ENCODE results near the gene TTC22.

The TTC22 gene

DNA sequence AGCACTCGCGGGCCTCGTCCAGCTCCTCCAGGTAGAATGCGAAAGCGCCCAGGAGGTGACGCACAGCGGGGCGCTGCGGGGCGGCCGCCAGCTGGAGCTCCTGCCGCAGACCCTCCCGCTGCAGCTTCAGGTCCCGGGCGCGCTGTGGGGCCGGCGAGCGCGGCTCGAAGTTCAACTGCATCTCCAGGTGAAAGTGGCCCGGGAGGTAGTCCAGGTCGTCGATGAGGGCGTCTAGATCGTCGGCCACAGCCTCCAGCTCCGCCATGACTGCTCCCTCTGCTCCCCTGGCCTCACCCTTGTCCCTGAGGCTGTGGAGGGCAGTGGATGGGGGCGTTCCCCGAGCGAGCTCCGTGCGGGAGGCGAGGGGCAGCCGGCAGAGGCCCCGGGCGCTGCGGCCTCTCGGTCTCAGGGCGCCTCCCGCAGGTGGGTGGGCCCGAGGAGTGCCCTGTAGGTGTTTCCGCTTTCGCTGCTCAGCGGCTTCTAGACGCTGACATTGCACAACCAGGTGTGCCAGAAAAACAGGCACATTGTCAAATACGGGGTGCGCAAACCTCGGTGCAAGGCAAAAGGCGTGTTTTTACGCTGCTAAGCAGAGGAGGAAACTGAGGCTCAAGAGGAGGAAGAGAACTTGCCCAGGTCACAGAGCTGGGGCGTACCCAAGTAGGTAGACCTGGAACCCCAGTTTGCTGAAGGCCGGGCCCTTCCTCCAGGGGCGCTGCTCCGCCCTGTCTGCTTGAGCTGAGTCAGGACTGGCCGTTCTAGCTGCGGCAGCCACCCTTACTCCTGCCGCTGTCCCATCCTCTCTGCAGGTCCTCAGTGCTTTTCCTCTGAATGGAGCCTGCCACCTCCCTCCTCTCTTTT lies at the start of gene TTC22:
TSS of gene TTC22 (minus strand) at position 425 of the 861 bp plus-strand sequence. CDS start at position 265, 160 bp downstream.
- Histone ChIP-seq H3F3A (ENCODE audit: low read depth) (no peaks in the 10 kb centered on the region), H3K9ac (ENCODE audit: low read depth, low read length, poor library complexity, severe bottlenecking) (no peak within 1 kb of the TSS), H4K20me1 (ENCODE audit: insufficient read depth, low read length, poor library complexity, severe bottlenecking) (no peaks in the 10 kb centered on the region), H3K27me3 (ENCODE audit: insufficient read depth, low read length, poor library complexity, severe bottlenecking) (no peaks in the 10 kb centered on the region), H3K4me1 (ENCODE audit: insufficient read depth, low read length, poor library complexity, severe bottlenecking) (no peaks in the 10 kb centered on the region), H3K4me2 (ENCODE audit: low read depth, low read length, poor library complexity, severe bottlenecking) (no peak within 1 kb of the TSS), H3K4me3 (ENCODE audit: low read length, poor library complexity, severe bottlenecking) (no peak within 1 kb of the TSS), H3K36me3 (ENCODE audit: insufficient read depth, low read length) (no peaks in the 10 kb centered on the region), H3K79me2 (ENCODE audit: insufficient read depth, low read length) (no peaks in the 10 kb centered on the region), H2AFZ (ENCODE audit: low read length) (no peak within 1 kb of the TSS), H3K9me3 (ENCODE audit: insufficient read depth, low read depth, low read length) (no peaks in the 10 kb centered on the region), H3K9me2 (replicated peaks; ENCODE audit: low read depth, low read length) (no peaks in the 10 kb centered on the region)
- no peak for TF ChIP-seq EZH2phosphoT487 (IDR thresholded peaks at IDR 0.05; ENCODE audit: borderline replicate concordance)
- TF ChIP-seq CTCF (conservative IDR thresholded peaks at IDR 0.05; ENCODE audit: low read length), result no peak

- Histone ChIP-seq H3K4me2 (ENCODE audit: low read depth, low read length, poor library complexity, severe bottlenecking) (no peak overlapping the region), H4K20me1 (ENCODE audit: insufficient read depth, low read length, poor library complexity, severe bottlenecking) (no peaks in the 10 kb centered on the region), H3K36me3 (ENCODE audit: insufficient read depth, low read length) (peaks cover 96% of the 10 kb centered on the region; the same call in 1 of the 2 replicates), H3K9me3 (ENCODE audit: insufficient read depth, low read depth, low read length) (no peaks in the 10 kb centered on the region), H3K27me3 (ENCODE audit: insufficient read depth, low read length, poor library complexity, severe bottlenecking) (no peaks in the 10 kb centered on the region), H2AFZ (ENCODE audit: low read length) (no peak overlapping the region), H3F3A (ENCODE audit: low read depth) (no peaks in the 10 kb centered on the region), H3K9me2 (replicated peaks; ENCODE audit: low read depth, low read length) (no peaks in the 10 kb centered on the region), H3K4me3 (ENCODE audit: low read length, poor library complexity, severe bottlenecking) (no peak overlapping the region), H3K79me2 (ENCODE audit: insufficient read depth, low read length) (no peaks in the 10 kb centered on the region), H3K4me1 (ENCODE audit: insufficient read depth, low read length, poor library complexity, severe bottlenecking) (no peaks in the 10 kb centered on the region), H3K9ac (ENCODE audit: low read depth, low read length, poor library complexity, severe bottlenecking) (no peak overlapping the region)
- no peak for TF ChIP-seq CTCF (conservative IDR thresholded peaks at IDR 0.05; ENCODE audit: low read length)
- TF ChIP-seq EZH2phosphoT487 (IDR thresholded peaks at IDR 0.05; ENCODE audit: borderline replicate concordance), result no peak
Observed at GRCh38 chr1:54850737-54851136, 49.6 kb upstream of the TTC22 start.

- Histone ChIP-seq H3K79me2 (ENCODE audit: insufficient read depth, low read length) (no peaks in the 10 kb centered on the region), H3K4me1 (ENCODE audit: insufficient read depth, low read length, poor library complexity, severe bottlenecking) (no peaks in the 10 kb centered on the region), H3K4me3 (ENCODE audit: low read length, poor library complexity, severe bottlenecking) (no peak overlapping the region), H3K9me3 (ENCODE audit: insufficient read depth, low read depth, low read length) (no peaks in the 10 kb centered on the region), H3K36me3 (ENCODE audit: insufficient read depth, low read length) (peaks cover 96% of the 10 kb centered on the region; the same call in 1 of the 2 replicates), H3F3A (ENCODE audit: low read depth) (no peaks in the 10 kb centered on the region), H4K20me1 (ENCODE audit: insufficient read depth, low read length, poor library complexity, severe bottlenecking) (no peaks in the 10 kb centered on the region), H2AFZ (ENCODE audit: low read length) (no peak overlapping the region), H3K27me3 (ENCODE audit: insufficient read depth, low read length, poor library complexity, severe bottlenecking) (no peaks in the 10 kb centered on the region), H3K9me2 (replicated peaks; ENCODE audit: low read depth, low read length) (no peaks in the 10 kb centered on the region), H3K9ac (ENCODE audit: low read depth, low read length, poor library complexity, severe bottlenecking) (no peak overlapping the region), H3K4me2 (ENCODE audit: low read depth, low read length, poor library complexity, severe bottlenecking) (no peak overlapping the region)
- TF ChIP-seq CTCF (conservative IDR thresholded peaks at IDR 0.05; ENCODE audit: low read length) (no peak), EZH2phosphoT487 (IDR thresholded peaks at IDR 0.05; ENCODE audit: borderline replicate concordance) (no peak)
Observed at GRCh38 chr1:54850069-54850730, 49.1 kb upstream of the TTC22 start.
